Measurements from ENCODE around the gene ANTKMT. TPM values are rescaled to one million over a fixed set of nuclear protein-coding genes. Genes with fewer than 3 reads are reported as not detected.

Gene ANTKMT
- total and polyA plus RNA-seq, 4 experiments from 2014 or later, result 14.5 to 36.4 (median 22.5) TPM

GRCh38 chr16:760065-760464, 39.1 kb downstream of the ANTKMT start:
- Mint-ChIP-seq H3K27ac (no peak overlapping the region), H3K27me3 (peaks cover 6 to 7% of the 10 kb centered on the region in 2 donors), H3K4me1 (no peaks in the 10 kb centered on the region), H3K36me3 (peaks cover 0 to 3% of the 10 kb centered on the region in 2 donors), H3K4me3 (no peak overlapping the region), H3K9me3 (peaks cover 0 to 5% (median under 1%) of the 10 kb centered on the region in 8 donors)
- intact Hi-C loops (cut with micrococcal nuclease), result no loop called here
- Histone ChIP-seq H3K27me3 (ENCODE audit: insufficient read depth, low read length) (no peaks in the 10 kb centered on the region), H3K36me3 (ENCODE audit: insufficient read depth, low read length) (no peaks in the 10 kb centered on the region), H3K4me1 (ENCODE audit: insufficient read depth, low read length) (no peaks in the 10 kb centered on the region), H3K27ac (ENCODE audit: low read depth, low read length) (no peak overlapping the region), H3K4me3 (ENCODE audit: low read length in 2 of 2) (no peak overlapping the region), H3K9me3 (ENCODE audit: control insufficient read depth in 1 of 2, low read length in 2 of 2) (no peaks in the 10 kb centered on the region)
- ChIA-PET POLR2A (ENCODE audit: partially characterized antibody) (no interaction called here), CTCF (ENCODE audit: partially characterized antibody) (interaction anchor here (0.6 kb wide), 1 partner anchor 46 kb away, joined by 3 read pairs; no protein-coding TSS in a partner anchor)
- DNase-seq, result no peak

GRCh38 chr16:760545-761343, 39.8 kb downstream of the ANTKMT start, which contains the start of gene MSLN:
MSLN (plus strand) TSS chr16:760734; CDS start chr16:762681, 1,947 bp downstream.
- Mint-ChIP-seq H3K27me3 (peaks cover 6 to 7% of the 10 kb centered on the region in 2 donors), H3K9me3 (peaks cover 0 to 5% (median under 1%) of the 10 kb centered on the region in 8 donors), H3K36me3 (peaks cover 0 to 3% of the 10 kb centered on the region in 2 donors), H3K4me3 (no peak within 1 kb of the TSS), H3K4me1 (no peaks in the 10 kb centered on the region), H3K27ac (no peak within 1 kb of the TSS)
- Histone ChIP-seq H3K27me3 (ENCODE audit: insufficient read depth, low read length) (no peaks in the 10 kb centered on the region), H3K36me3 (ENCODE audit: insufficient read depth, low read length) (no peaks in the 10 kb centered on the region), H3K4me1 (ENCODE audit: insufficient read depth, low read length) (no peaks in the 10 kb centered on the region), H3K9me3 (ENCODE audit: control insufficient read depth in 1 of 2, low read length in 2 of 2) (no peaks in the 10 kb centered on the region), H3K27ac (ENCODE audit: low read depth, low read length) (no peak within 1 kb of the TSS), H3K4me3 (ENCODE audit: low read length in 2 of 2) (no peak within 1 kb of the TSS)
- ChIA-PET POLR2A (ENCODE audit: partially characterized antibody) (no interaction called here), CTCF (ENCODE audit: partially characterized antibody) (no interaction called here)
- DNase-seq, result no peak
- intact Hi-C loops (cut with micrococcal nuclease), result no loop called here

GRCh38 chr16:761625-762513, 40.9 kb downstream of the ANTKMT start:
- no peak for DNase-seq
- H3K9me3 ChIP-seq (ENCODE audit: control insufficient read depth in 1 of 2, low read length in 2 of 2), result no peaks in the 10 kb centered on the region
- intact Hi-C loops (cut with micrococcal nuclease), result no loop called here
- H3K36me3 ChIP-seq (ENCODE audit: insufficient read depth, low read length), result no peaks in the 10 kb centered on the region
- H3K27me3 ChIP-seq (ENCODE audit: insufficient read depth, low read length), result no peaks in the 10 kb centered on the region
- Mint-ChIP-seq H3K27me3 (peaks cover 3 to 5% of the 10 kb centered on the region in 2 donors), H3K36me3 (no peaks in the 10 kb centered on the region), H3K4me1 (no peaks in the 10 kb centered on the region), H3K4me3 (no peak overlapping the region), H3K27ac (no peak overlapping the region), H3K9me3 (peaks cover 0 to 2% (median 0%) of the 10 kb centered on the region in 8 donors)
- ChIA-PET POLR2A (ENCODE audit: partially characterized antibody) (no interaction called here), CTCF (ENCODE audit: partially characterized antibody) (no interaction called here)
- no peak overlapping the region for H3K4me3 ChIP-seq (ENCODE audit: low read length in 2 of 2)
- H3K4me1 ChIP-seq (ENCODE audit: insufficient read depth, low read length), result no peaks in the 10 kb centered on the region
- no peak overlapping the region for H3K27ac ChIP-seq (ENCODE audit: low read depth, low read length)

GRCh38 chr16:762595-763268, 41.8 kb downstream of the ANTKMT start:
- intact Hi-C loops (cut with micrococcal nuclease), result no loop called here
- no peak for DNase-seq
- H3K4me3 Mint-ChIP-seq, result no peak overlapping the region
- Histone ChIP-seq H3K4me1 (ENCODE audit: insufficient read depth, low read length) (no peaks in the 10 kb centered on the region), H3K27ac (ENCODE audit: low read depth, low read length) (no peak overlapping the region), H3K4me3 (ENCODE audit: low read length in 2 of 2) (no peak overlapping the region), H3K27me3 (ENCODE audit: insufficient read depth, low read length) (no peaks in the 10 kb centered on the region), H3K9me3 (ENCODE audit: control insufficient read depth in 1 of 2, low read length in 2 of 2) (no peaks in the 10 kb centered on the region), H3K36me3 (ENCODE audit: insufficient read depth, low read length) (no peaks in the 10 kb centered on the region)
- CTCF ChIA-PET (ENCODE audit: partially characterized antibody), result no interaction called here
- no peaks in the 10 kb centered on the region for H3K9me3 Mint-ChIP-seq
- no peaks in the 10 kb centered on the region for H3K36me3 Mint-ChIP-seq
- H3K4me1 Mint-ChIP-seq, result no peaks in the 10 kb centered on the region
- POLR2A ChIA-PET (ENCODE audit: partially characterized antibody), result no interaction called here
- peaks cover under 1 to 1% of the 10 kb centered on the region in 2 donors for H3K27me3 Mint-ChIP-seq
- H3K27ac Mint-ChIP-seq, result no peak overlapping the region

GRCh38 chr16:763369-764183, 42.6 kb downstream of the ANTKMT start:
- Histone ChIP-seq H3K36me3 (ENCODE audit: insufficient read depth, low read length) (no peaks in the 10 kb centered on the region), H3K9me3 (ENCODE audit: control insufficient read depth in 1 of 2, low read length in 2 of 2) (no peaks in the 10 kb centered on the region), H3K27ac (ENCODE audit: low read depth, low read length) (no peak overlapping the region), H3K4me3 (ENCODE audit: low read length in 2 of 2) (no peak overlapping the region), H3K27me3 (ENCODE audit: insufficient read depth, low read length) (no peaks in the 10 kb centered on the region), H3K4me1 (ENCODE audit: insufficient read depth, low read length) (no peaks in the 10 kb centered on the region)
- CTCF ChIA-PET (ENCODE audit: partially characterized antibody), result no interaction called here
- Mint-ChIP-seq H3K27me3 (peaks cover 0 to 1% of the 10 kb centered on the region in 2 donors), H3K9me3 (no peaks in the 10 kb centered on the region), H3K36me3 (no peaks in the 10 kb centered on the region), H3K4me1 (no peaks in the 10 kb centered on the region), H3K27ac (no peak overlapping the region), H3K4me3 (no peak overlapping the region)
- intact Hi-C loops (cut with micrococcal nuclease), result no loop called here
- DNase-seq, result no peak
- POLR2A ChIA-PET (ENCODE audit: partially characterized antibody), result no interaction called here

GRCh38 chr16:764184-764750, 43.3 kb downstream of the ANTKMT start:
- H3K4me1 Mint-ChIP-seq, result no peaks in the 10 kb centered on the region
- H3K27me3 Mint-ChIP-seq, result peaks cover 0 to 1% of the 10 kb centered on the region in 2 donors
- Histone ChIP-seq H3K27me3 (ENCODE audit: insufficient read depth, low read length) (no peaks in the 10 kb centered on the region), H3K27ac (ENCODE audit: low read depth, low read length) (no peak overlapping the region), H3K36me3 (ENCODE audit: insufficient read depth, low read length) (no peaks in the 10 kb centered on the region), H3K4me3 (ENCODE audit: low read length in 2 of 2) (no peak overlapping the region), H3K9me3 (ENCODE audit: control insufficient read depth in 1 of 2, low read length in 2 of 2) (no peaks in the 10 kb centered on the region), H3K4me1 (ENCODE audit: insufficient read depth, low read length) (no peaks in the 10 kb centered on the region)
- peak overlapping the region in 1 of 7 donors; percentile 79 for H3K27ac Mint-ChIP-seq
- DNase-seq, result no peak
- no peak overlapping the region for H3K4me3 Mint-ChIP-seq
- ChIA-PET CTCF (ENCODE audit: partially characterized antibody) (no interaction called here), POLR2A (ENCODE audit: partially characterized antibody) (no interaction called here)
- intact Hi-C loops (cut with micrococcal nuclease), result no loop called here
- no peaks in the 10 kb centered on the region for H3K9me3 Mint-ChIP-seq
- H3K36me3 Mint-ChIP-seq, result no peaks in the 10 kb centered on the region
